Measurements from ENCODE around the gene PLD4.

PLD4 gene

GRCh38 chr14:104927432-104927816 is 2.7 kb downstream of the PLD4 start:
- DNase-seq (ENCODE audit: low read depth in 1 of 2, low spot score in 1 of 2), result no peak
- Histone ChIP-seq H3K27me3 (ENCODE audit: insufficient read depth, poor library complexity, severe bottlenecking) (peaks cover under 1% of the 10 kb centered on the region), H3K4me3 (replicated peaks; ENCODE audit: insufficient read depth, low read length) (no peak overlapping the region; the same call in 1 of the 2 replicates), H3K27ac (replicated peaks) (no peak overlapping the region)
- TF ChIP-seq GABPA (IDR thresholded peaks at IDR 0.05; ENCODE audit: low read depth), result no peak
- TF ChIP-seq POLR2AphosphoS5 (IDR thresholded peaks at IDR 0.05; ENCODE audit: low read depth), result no peak
- no peak for TF ChIP-seq REST (IDR thresholded peaks at IDR 0.05; ENCODE audit: insufficient replicate concordance, low read depth)
- TF ChIP-seq CTCF (IDR thresholded peaks at IDR 0.05; ENCODE audit: insufficient read depth, low read length), result no peak
- no peak for TF ChIP-seq SPI1 (IDR thresholded peaks at IDR 0.05; ENCODE audit: borderline replicate concordance, low read depth)

GRCh38 chr14:104927901-104928300 is 3.2 kb downstream of the PLD4 start:
- Histone ChIP-seq H3K4me3 (replicated peaks; ENCODE audit: insufficient read depth, low read length) (no peak overlapping the region), H3K27me3 (ENCODE audit: insufficient read depth, poor library complexity, severe bottlenecking) (peaks cover 4% of the 10 kb centered on the region), H3K27ac (replicated peaks) (no peak overlapping the region)
- no peak for DNase-seq (ENCODE audit: low read depth in 1 of 2, low spot score in 1 of 2)
- TF ChIP-seq REST (IDR thresholded peaks at IDR 0.05; ENCODE audit: insufficient replicate concordance, low read depth) (no peak), POLR2AphosphoS5 (IDR thresholded peaks at IDR 0.05; ENCODE audit: low read depth) (no peak), CTCF (IDR thresholded peaks at IDR 0.05; ENCODE audit: insufficient read depth, low read length) (no peak), SPI1 (IDR thresholded peaks at IDR 0.05; ENCODE audit: borderline replicate concordance, low read depth) (no peak), GABPA (IDR thresholded peaks at IDR 0.05; ENCODE audit: low read depth) (no peak)

- no peak for DNase-seq (ENCODE audit: low read depth in 1 of 2, low spot score in 1 of 2)
- no peak for TF ChIP-seq POLR2AphosphoS5 (IDR thresholded peaks at IDR 0.05; ENCODE audit: low read depth)
- no peak overlapping the region for H3K27ac ChIP-seq (replicated peaks)
- peaks cover 4% of the 10 kb centered on the region for H3K27me3 ChIP-seq (ENCODE audit: insufficient read depth, poor library complexity, severe bottlenecking)
- H3K4me3 ChIP-seq (replicated peaks; ENCODE audit: insufficient read depth, low read length), result no peak overlapping the region
Observed at GRCh38 chr14:104928391-104929133, 3.9 kb downstream of the PLD4 start.

- TF ChIP-seq POLR2AphosphoS5 (IDR thresholded peaks at IDR 0.05; ENCODE audit: low read depth) (no peak), CTCF (IDR thresholded peaks at IDR 0.05; ENCODE audit: insufficient read depth, low read length) (no peak), SPI1 (IDR thresholded peaks at IDR 0.05; ENCODE audit: borderline replicate concordance, low read depth) (no peak), REST (IDR thresholded peaks at IDR 0.05; ENCODE audit: insufficient replicate concordance, low read depth) (no peak), GABPA (IDR thresholded peaks at IDR 0.05; ENCODE audit: low read depth) (no peak)
- H3K27ac ChIP-seq (replicated peaks), result no peak overlapping the region
- peaks cover 10% of the 10 kb centered on the region for H3K27me3 ChIP-seq (ENCODE audit: insufficient read depth, poor library complexity, severe bottlenecking)
- DNase-seq (ENCODE audit: low read depth in 1 of 2, low spot score in 1 of 2), result no peak
- no peak overlapping the region for H3K4me3 ChIP-seq (replicated peaks; ENCODE audit: insufficient read depth, low read length)
Observed at GRCh38 chr14:104929268-104930230, 4.9 kb downstream of the PLD4 start.
